PFSK-1 (cell line): ENCODE results near the gene NR6A1.

Experiments
- FOXP2 ChIP-seq: optimal IDR thresholded peaks from 2 replicates; pipeline ENCODE3; 2011; ENCODE audit warnings: borderline replicate concordance, control low read depth, inconsistent platforms; ENCODE audit not compliant: insufficient read depth; ENCODE audit errors: extremely low read length, extremely low read depth
- POLR2AphosphoS5 ChIP-seq: IDR thresholded peaks from 2 replicates; pipeline ENCODE4 v1.6.1; 2012; ENCODE audit warnings: low read depth, mild to moderate bottlenecking, control low read depth, low read length, moderate library complexity
- SIN3A ChIP-seq: IDR thresholded peaks from 2 replicates; pipeline ENCODE4 v1.6.1; 2012; ENCODE audit warnings: mild to moderate bottlenecking, low read length, moderate library complexity, borderline replicate concordance; ENCODE audit not compliant: insufficient read depth
- TAF1 ChIP-seq: IDR thresholded peaks from 2 replicates; pipeline ENCODE4 v1.6.1; 2012; ENCODE audit warnings: low read length, control low read depth, borderline replicate concordance; ENCODE audit not compliant: insufficient read depth
- TF ChIP-seq, protein P1 (sequence below), 2 experiments: IDR thresholded peaks; 2 replicates each; pipeline versions ENCODE4 v1.6.1 to v1.8.0; 2011 to 2012; ENCODE audit warnings: low read depth in 2 of 2, low read length in 2 of 2, control low read depth in 1 of 2, inconsistent platforms in 1 of 2, mild to moderate bottlenecking in 1 of 2, moderate library complexity in 1 of 2; ENCODE audit not compliant: insufficient read depth in 1 of 2

The NR6A1 gene

DNA sequence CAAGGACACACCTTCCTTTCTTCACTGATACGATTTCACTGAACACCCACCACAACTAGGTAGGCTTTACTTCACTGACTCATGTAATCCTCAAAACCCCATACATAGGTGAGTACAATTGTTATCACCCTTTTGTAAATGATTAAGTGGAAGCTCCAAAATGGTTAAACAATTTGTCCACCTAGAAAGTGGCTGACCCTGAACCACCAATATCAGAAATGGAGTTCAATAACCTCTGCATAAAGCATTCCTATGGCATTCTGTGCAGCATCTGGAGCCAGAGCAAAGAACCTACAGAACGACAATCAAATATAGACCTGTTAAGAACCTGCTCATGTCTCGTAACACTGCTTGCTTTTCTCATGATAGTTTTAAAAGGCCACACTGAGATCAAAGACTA is 213.2 kb downstream of the NR6A1 start:
- TF ChIP-seq SIN3A (no peak), TAF1 (no peak), FOXP2 (no peak), POLR2AphosphoS5 (no peak)
- TF ChIP-seq, protein P1, sequence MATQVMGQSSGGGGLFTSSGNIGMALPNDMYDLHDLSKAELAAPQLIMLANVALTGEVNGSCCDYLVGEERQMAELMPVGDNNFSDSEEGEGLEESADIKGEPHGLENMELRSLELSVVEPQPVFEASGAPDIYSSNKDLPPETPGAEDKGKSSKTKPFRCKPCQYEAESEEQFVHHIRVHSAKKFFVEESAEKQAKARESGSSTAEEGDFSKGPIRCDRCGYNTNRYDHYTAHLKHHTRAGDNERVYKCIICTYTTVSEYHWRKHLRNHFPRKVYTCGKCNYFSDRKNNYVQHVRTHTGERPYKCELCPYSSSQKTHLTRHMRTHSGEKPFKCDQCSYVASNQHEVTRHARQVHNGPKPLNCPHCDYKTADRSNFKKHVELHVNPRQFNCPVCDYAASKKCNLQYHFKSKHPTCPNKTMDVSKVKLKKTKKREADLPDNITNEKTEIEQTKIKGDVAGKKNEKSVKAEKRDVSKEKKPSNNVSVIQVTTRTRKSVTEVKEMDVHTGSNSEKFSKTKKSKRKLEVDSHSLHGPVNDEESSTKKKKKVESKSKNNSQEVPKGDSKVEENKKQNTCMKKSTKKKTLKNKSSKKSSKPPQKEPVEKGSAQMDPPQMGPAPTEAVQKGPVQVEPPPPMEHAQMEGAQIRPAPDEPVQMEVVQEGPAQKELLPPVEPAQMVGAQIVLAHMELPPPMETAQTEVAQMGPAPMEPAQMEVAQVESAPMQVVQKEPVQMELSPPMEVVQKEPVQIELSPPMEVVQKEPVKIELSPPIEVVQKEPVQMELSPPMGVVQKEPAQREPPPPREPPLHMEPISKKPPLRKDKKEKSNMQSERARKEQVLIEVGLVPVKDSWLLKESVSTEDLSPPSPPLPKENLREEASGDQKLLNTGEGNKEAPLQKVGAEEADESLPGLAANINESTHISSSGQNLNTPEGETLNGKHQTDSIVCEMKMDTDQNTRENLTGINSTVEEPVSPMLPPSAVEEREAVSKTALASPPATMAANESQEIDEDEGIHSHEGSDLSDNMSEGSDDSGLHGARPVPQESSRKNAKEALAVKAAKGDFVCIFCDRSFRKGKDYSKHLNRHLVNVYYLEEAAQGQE (IDR thresholded peaks at IDR 0.05; ENCODE audit: insufficient read depth in 1 of 2, low read depth in 2 of 2, low read length in 2 of 2), result no peak

DNA sequence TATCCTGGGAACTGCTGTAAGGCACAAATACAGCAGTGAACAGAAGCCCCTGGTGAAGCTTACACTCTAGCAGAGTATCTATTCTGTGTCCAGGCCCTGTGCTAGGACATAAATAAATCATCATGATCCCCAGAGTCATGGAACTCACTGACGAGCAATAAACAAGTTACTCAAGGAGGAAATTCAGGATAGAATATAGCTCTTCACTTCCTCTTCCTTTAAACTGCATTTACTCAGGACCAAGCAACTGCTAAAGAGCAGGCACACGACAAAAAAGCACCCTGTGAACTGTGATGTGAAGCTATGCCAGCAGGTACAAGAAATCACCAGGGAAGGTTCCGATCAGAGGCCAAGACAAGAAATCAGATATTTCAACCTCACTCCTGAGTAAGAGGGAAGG is 216.1 kb downstream of the NR6A1 start:
- TF ChIP-seq TAF1, result no peak
- no peak for TF ChIP-seq FOXP2
- no peak for TF ChIP-seq POLR2AphosphoS5

DNA sequence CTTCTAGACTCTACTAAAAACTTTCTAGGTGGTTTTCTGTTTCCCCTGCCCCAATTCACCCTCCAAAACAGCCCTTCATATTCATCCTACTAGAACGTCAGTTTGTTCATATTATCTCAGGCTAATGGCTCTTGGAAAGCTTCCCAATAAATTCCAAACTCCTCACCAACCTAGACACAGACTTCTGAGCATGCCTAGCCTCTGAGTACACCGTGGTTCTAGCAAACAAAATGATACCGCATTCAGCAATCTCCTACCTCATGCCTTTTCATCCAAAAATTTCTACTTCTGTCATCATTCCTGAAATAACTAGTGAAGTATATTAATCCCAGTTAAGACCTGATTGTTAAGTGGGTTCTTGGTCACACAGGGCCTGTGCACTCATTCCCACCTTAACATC is 217.4 kb downstream of the NR6A1 start:
- no peak for TF ChIP-seq FOXP2
- TF ChIP-seq SIN3A, result no peak
- TF ChIP-seq, protein P1 (IDR thresholded peaks at IDR 0.05; ENCODE audit: insufficient read depth in 1 of 2, low read depth in 2 of 2, low read length in 2 of 2), result no peak
- no peak for TF ChIP-seq POLR2AphosphoS5
- no peak for TF ChIP-seq TAF1

DNA sequence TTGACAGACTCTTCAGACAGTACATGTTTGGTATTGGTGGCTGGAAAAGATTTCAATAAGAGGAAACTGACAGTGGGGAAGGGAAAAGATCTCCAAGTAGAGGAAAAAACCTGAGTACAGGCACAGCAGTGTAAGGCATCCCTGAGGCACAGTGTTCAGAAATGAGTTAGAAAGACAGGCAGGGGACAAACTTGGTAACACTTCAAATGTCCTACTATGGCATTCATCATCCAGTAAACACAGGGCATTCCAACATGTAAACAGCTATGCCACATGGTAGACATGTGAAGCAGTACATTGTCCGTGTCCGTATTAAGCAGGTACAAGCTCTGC is 218.9 kb downstream of the NR6A1 start:
- TF ChIP-seq TAF1, result no peak
- no peak for TF ChIP-seq POLR2AphosphoS5
- TF ChIP-seq, protein P1 (IDR thresholded peaks at IDR 0.05; ENCODE audit: insufficient read depth in 1 of 2, low read depth in 2 of 2, low read length in 2 of 2), result no peak
- no peak for TF ChIP-seq FOXP2
- no peak for TF ChIP-seq SIN3A

DNA sequence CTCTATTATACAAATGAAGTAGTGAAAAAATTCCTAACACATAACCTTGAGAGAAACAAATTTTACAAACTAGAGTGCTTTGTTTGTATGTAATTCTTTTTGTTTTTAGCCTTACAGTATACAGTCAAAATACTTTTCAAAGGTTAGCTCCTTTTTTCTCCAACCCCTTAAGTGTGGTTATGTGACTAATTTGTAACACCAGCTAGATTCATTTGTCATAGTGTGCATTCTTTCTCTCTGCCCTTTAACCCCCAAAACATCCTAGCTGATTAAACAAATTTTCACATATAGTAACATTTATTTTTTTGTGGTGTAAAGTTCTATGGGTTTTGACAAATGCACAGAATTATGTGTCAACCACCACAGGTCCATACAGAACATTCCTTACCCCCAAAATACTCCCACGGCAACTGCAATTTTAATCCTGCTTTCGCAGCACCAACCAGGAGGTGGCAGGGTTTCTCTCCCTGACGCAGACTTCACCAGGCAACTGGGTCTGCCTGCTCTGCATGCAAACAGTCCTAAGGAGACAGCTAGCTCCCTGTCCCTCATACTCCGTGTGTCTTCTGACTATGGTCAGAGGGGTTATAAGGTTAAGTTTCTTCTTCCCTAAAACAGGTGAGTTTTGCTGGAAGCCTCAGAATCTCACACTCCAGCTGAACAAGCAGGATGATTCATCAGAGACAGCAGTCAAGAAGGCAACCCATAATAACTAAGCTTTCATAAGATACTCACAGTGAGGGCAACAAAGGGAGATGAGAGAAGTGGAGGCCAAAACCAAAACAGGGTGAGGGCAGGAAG is 219.4 kb downstream of the NR6A1 start:
- TF ChIP-seq FOXP2, result no peak
- TF ChIP-seq SIN3A, result no peak
- no peak for TF ChIP-seq TAF1
- TF ChIP-seq, protein P1 (IDR thresholded peaks at IDR 0.05; ENCODE audit: insufficient read depth in 1 of 2, low read depth in 2 of 2, low read length in 2 of 2), result no peak
- no peak for TF ChIP-seq POLR2AphosphoS5
